A549 (cell line): ENCODE measurements around the gene STK17A. TPM values are rescaled to one million over a fixed set of nuclear protein-coding genes. Genes with fewer than 3 reads are reported as not detected.
A peak's percentile ranks its signal among the peaks of the same experiment; 100 is the strongest.

Experiments used
- ATAC-seq, 2 experiments: fragments of 200-7000 bp in 1 of 2; fragments of >200 bp in 1 of 2; cut with Nextera tagmentation in 1 of 2; cut with Tn5 transposase in 1 of 2; 3 replicates each; pipeline versions ENCODE4 v1.8.0 to v1.9.1; 2018 to 2020; ENCODE audit warnings: mild to moderate bottlenecking in 1 of 2, moderate library complexity in 1 of 2
- CTCF ChIA-PET: fragments of 300-600 bp; sonication (Branson Sonifier 250); formaldehyde crosslinking; extraction: SDS; loops from one replicate; lab custom pipeline; 2021; ENCODE audit warnings: antibody characterized with exemption, inconsistent platforms; lab: Yijun Ruan, JAX
- POLR2A ChIA-PET: fragments of 350-600 bp; formaldehyde crosslinking; extraction: SDS; loops from one replicate; lab custom pipeline; 2021; ENCODE audit warnings: antibody characterized with exemption, inconsistent platforms; lab: Yijun Ruan, JAX
- DNase-seq, 2 experiments: peaks; one replicate each; pipeline versions ENCODE4 v3.0.0 to v3.0.0-alpha.2; 2011 to 2016; ENCODE audit warnings: low read depth in 1 of 2, low spot score in 1 of 2
- FAIRE-seq: peaks from 2 replicates; lab custom pipeline; 2011; peaks lifted over from hg19 to GRCh38; lab: Jason Lieb, UNC
- H3K27ac ChIP-seq, 2 experiments: fragments of >200 bp; sonication (Bioruptor Twin); formaldehyde crosslinking; 3 replicates each; pipeline ENCODE4 v1.5.1; 2016 to 2017
- H3K4me1 ChIP-seq: fragments of >200 bp; sonication (Bioruptor Twin); formaldehyde crosslinking; 3 replicates; pipeline ENCODE4 v1.6.1; 2016
- H3K4me2 ChIP-seq: fragments of >200 bp; sonication (Bioruptor Twin); formaldehyde crosslinking; 3 replicates; pipeline ENCODE4 v1.6.1; 2016
- H3K4me3 ChIP-seq: fragments of >200 bp; sonication (Bioruptor Twin); formaldehyde crosslinking; 3 replicates; pipeline ENCODE4 v1.5.1; 2016
- H3K9me3 ChIP-seq: fragments of >200 bp; sonication (Bioruptor Twin); formaldehyde crosslinking; 3 replicates; pipeline ENCODE4 v1.6.1; 2016
- ATOH8 ChIP-seq: fragments of 250-450 bp; sonication (Bioruptor Pico); IDR thresholded peaks from 2 replicates; pipeline ENCODE4 v1.5.0; 2020; ENCODE audit warnings: low read depth, mild to moderate bottlenecking, moderate library complexity
- BCL3 ChIP-seq: fragments of >200 bp; sonication (Bioruptor Twin); formaldehyde crosslinking; IDR thresholded peaks from 3 replicates; pipeline ENCODE4 v1.6.1; 2016
- CBX8 ChIP-seq: fragments of 200-600 bp; sonication (generic); IDR thresholded peaks from 2 replicates; pipeline ENCODE4 v1.6.1; 2016
- CEBPB ChIP-seq, 2 experiments: fragments of >200 bp in 1 of 2; sonication (Bioruptor Twin) in 1 of 2; formaldehyde crosslinking in 1 of 2; IDR thresholded peaks; 2 replicates each; pipeline ENCODE4 v1.6.1; 2012 to 2016
- CHD4 ChIP-seq: fragments of 200-600 bp; sonication (generic); IDR thresholded peaks from 2 replicates; pipeline ENCODE4 v1.6.1; 2016; ENCODE audit warnings: antibody characterized with exemption, mild to moderate bottlenecking, borderline replicate concordance
- CTCF ChIP-seq: fragments of >200 bp; sonication (Bioruptor Twin); formaldehyde crosslinking; IDR thresholded peaks from 3 replicates; pipeline ENCODE4 v1.5.1; 2016
- E2F6 ChIP-seq: IDR thresholded peaks from 2 replicates; pipeline ENCODE4 v1.6.1; 2012; ENCODE audit warnings: low read depth, borderline replicate concordance
- EHF ChIP-seq: fragments of 250-450 bp; sonication (Bioruptor Pico); IDR thresholded peaks from 2 replicates; pipeline ENCODE4 v1.5.0; 2020; ENCODE audit warnings: mild to moderate bottlenecking
- EHMT2 ChIP-seq: fragments of 200-600 bp; sonication (generic); IDR thresholded peaks from 2 replicates; pipeline ENCODE4 v1.6.1; 2016; ENCODE audit warnings: antibody characterized with exemption, low read depth, mild to moderate bottlenecking, moderate library complexity
- EP300 ChIP-seq, 2 experiments: fragments of >200 bp; sonication (Bioruptor Twin); formaldehyde crosslinking; IDR thresholded peaks; 2 replicates in 1 of 2; 3 replicates in 1 of 2; pipeline ENCODE4 v1.6.1; 2016 to 2017
- ESRRA ChIP-seq: fragments of 150-350 bp; IDR thresholded peaks from 2 replicates; pipeline ENCODE4 v1.6.1; 2014; ENCODE audit warnings: mild to moderate bottlenecking, low read length, borderline replicate concordance
- FOSL2 ChIP-seq, 2 experiments: fragments of 450-650 bp in 1 of 2; fragments of >200 bp in 1 of 2; sonication (Bioruptor Twin) in 1 of 2; formaldehyde crosslinking; IDR thresholded peaks; 2 replicates each; pipeline versions ENCODE4 v1.5.0 to v1.6.1; 2016 to 2020; ENCODE audit warnings: mild to moderate bottlenecking in 1 of 2, moderate library complexity in 1 of 2
- FOXS1 ChIP-seq: fragments of 250-450 bp; sonication (Bioruptor Pico); IDR thresholded peaks from 2 replicates; pipeline ENCODE4 v1.5.0; 2020; ENCODE audit warnings: mild to moderate bottlenecking, moderate library complexity
- GATA3 ChIP-seq: IDR thresholded peaks from 2 replicates; pipeline ENCODE4 v1.6.1; 2012; ENCODE audit warnings: borderline replicate concordance
- HDAC2 ChIP-seq: fragments of 200-600 bp; sonication (generic); IDR thresholded peaks from 2 replicates; pipeline ENCODE4 v1.6.1; 2016
- HEYL ChIP-seq: fragments of 250-450 bp; sonication (Bioruptor Pico); IDR thresholded peaks from 2 replicates; pipeline ENCODE4 v1.8.0; 2021; ENCODE audit warnings: mild to moderate bottlenecking, moderate library complexity
- HOXB13 ChIP-seq: fragments of 250-450 bp; sonication (Bioruptor Pico); IDR thresholded peaks from 2 replicates; pipeline ENCODE4 v1.5.0; 2020; ENCODE audit warnings: low read depth, mild to moderate bottlenecking, moderate library complexity
- HOXB5 ChIP-seq: fragments of 250-450 bp; sonication (Bioruptor Pico); IDR thresholded peaks from 2 replicates; pipeline ENCODE4 v1.5.0; 2020; ENCODE audit warnings: mild to moderate bottlenecking, moderate library complexity
- JUN ChIP-seq, 2 experiments: fragments of >200 bp; sonication (Bioruptor Twin); formaldehyde crosslinking; IDR thresholded peaks; 2 replicates in 1 of 2; 3 replicates in 1 of 2; pipeline ENCODE4 v1.6.1; 2016 to 2017
- JUNB ChIP-seq: fragments of >200 bp; sonication (Bioruptor Twin); formaldehyde crosslinking; IDR thresholded peaks from 2 replicates; pipeline ENCODE4 v1.6.1; 2016
- KDM1A ChIP-seq: fragments of 200-600 bp; sonication (generic); IDR thresholded peaks from 2 replicates; pipeline ENCODE4 v1.6.1; 2016; ENCODE audit warnings: low read depth, mild to moderate bottlenecking
- MAFK ChIP-seq: fragments of 450-650 bp; IDR thresholded peaks from 2 replicates; pipeline ENCODE4 v1.6.1; 2014; ENCODE audit not compliant: partially characterized antibody
- MAX ChIP-seq: IDR thresholded peaks from 2 replicates; pipeline ENCODE4 v1.6.1; 2012
- MAZ ChIP-seq: fragments of 150-350 bp; IDR thresholded peaks from 2 replicates; pipeline ENCODE4 v1.6.1; 2014; ENCODE audit warnings: antibody characterized with exemption, low read depth, low read length, borderline replicate concordance
- NFE2L2 ChIP-seq: fragments of 150-350 bp; conservative IDR thresholded peaks from 2 replicates; pipeline ENCODE4 v1.6.1; 2014; ENCODE audit warnings: low read length
- PHF8 ChIP-seq: fragments of 200-600 bp; sonication (generic); IDR thresholded peaks from 2 replicates; pipeline ENCODE4 v1.6.1; 2016; ENCODE audit warnings: low read depth, mild to moderate bottlenecking, antibody characterized with exemption, moderate library complexity, borderline replicate concordance
- POLR2AphosphoS2 ChIP-seq: conservative IDR thresholded peaks from 2 replicates; pipeline ENCODE4 v1.6.1; 2012; ENCODE audit warnings: low read length, improper control_type of control experiment, inconsistent platforms
- RAD21 ChIP-seq, 2 experiments: fragments of >200 bp in 1 of 2; sonication (Bioruptor Twin) in 1 of 2; formaldehyde crosslinking in 1 of 2; IDR thresholded peaks in 1 of 2; conservative IDR thresholded peaks in 1 of 2; 2 replicates in 1 of 2; 3 replicates in 1 of 2; pipeline ENCODE4 v1.6.1; 2012 to 2018; ENCODE audit warnings: inconsistent platforms in 1 of 2
- RFX5 ChIP-seq: fragments of 450-650 bp; IDR thresholded peaks from 2 replicates; pipeline ENCODE4 v1.7.1; 2014; ENCODE audit warnings: antibody characterized with exemption, mild to moderate bottlenecking, moderate library complexity
- SREBF2 ChIP-seq: fragments of 450-650 bp; IDR thresholded peaks from 2 replicates; pipeline ENCODE4 v1.6.1; 2014; ENCODE audit warnings: mild to moderate bottlenecking, moderate library complexity
- TFCP2L1 ChIP-seq: fragments of 250-450 bp; sonication (Bioruptor Pico); IDR thresholded peaks from 2 replicates; pipeline ENCODE4 v1.5.0; 2021; ENCODE audit warnings: mild to moderate bottlenecking
- USF2 ChIP-seq: fragments of 450-650 bp; IDR thresholded peaks from 2 replicates; pipeline ENCODE4 v1.6.1; 2014; ENCODE audit warnings: antibody characterized with exemption
- ZC3H11A ChIP-seq: fragments of 450-650 bp; IDR thresholded peaks from 2 replicates; pipeline ENCODE4 v1.6.1; 2014; ENCODE audit warnings: antibody characterized with exemption, mild to moderate bottlenecking
- ZFP36 ChIP-seq: fragments of 450-650 bp; IDR thresholded peaks from 2 replicates; pipeline ENCODE4 v1.6.1; 2014; ENCODE audit warnings: borderline replicate concordance; ENCODE audit not compliant: partially characterized antibody
- ZNF302 ChIP-seq: fragments of 250-450 bp; sonication (Bioruptor Pico); IDR thresholded peaks from 2 replicates; pipeline ENCODE4 v1.9.0; 2021; ENCODE audit warnings: inconsistent platforms, mild to moderate bottlenecking, moderate library complexity
- WGBS: methylation state at CpG from one replicate; pipeline ENCODE4 v1.1.6; 2017; ENCODE audit errors: missing lambda C conversion rate; 5-methylcytosine and 5-hydroxymethylcytosine counted together
- polyA minus RNA-seq: library from RNA; depleted of rRNA, polyadenylated mRNA; stranded (reverse); fragments of >200 nt; gene quantifications from 2 replicates; pipeline ENCODE4 v1.2.3, GENCODE V29; 2011; rRNA and poly(A)+ RNA removed
- polyA plus RNA-seq, 4 experiments: library from polyadenylated mRNA; depleted of rRNA in 3 of 4; stranded (reverse); fragments of >200 nt; fragmentation: RNase III in 1 of 4; extraction: RNeasy Plus Mini Kit Qiagen cat#74134 plus additional on column Dnase treatment in 1 of 4; gene quantifications; 2 replicates in 3 of 4; 3 replicates in 1 of 4; pipeline ENCODE4 v1.2.3, GENCODE V29; 2011 to 2017

STK17A gene
- 20.2 and 27.3 TPM in 2 replicates for polyA plus RNA-seq (2011; rRNA removed)
- 7.2 and 8.7 TPM in 2 replicates for polyA plus RNA-seq (2012; cell fraction: cytosol; rRNA removed)
- 5.0 and 5.3 TPM in 2 replicates for polyA plus RNA-seq (2012; cell fraction: nucleus; rRNA removed)
- polyA plus RNA-seq (2017; fragmentation: RNase III; extraction: RNeasy Plus Mini Kit Qiagen cat#74134 plus additional on column Dnase treatment) = 40.4 to 47.5 TPM (median 45.6 TPM) in 3 replicates
- polyA minus RNA-seq = 4.4 and 5.1 TPM in 2 replicates

GRCh38 chr7:43582503-43583423, at the start of gene STK17A:
Gene STK17A (plus strand): TSS chr7:43583108. CDS start chr7:43583244, 136 bp downstream.
- ChIA-PET CTCF (interaction anchor here (0.5 to 9.6 kb wide), 96 partner anchors 8 to 673 kb away, joined by 3 to 261 read pairs (median 5); partner anchors contain the start of genes COA1, MRPL32 and PSMA2), POLR2A (interaction anchor here (0.5 to 2.8 kb wide), 53 partner anchors 8 to 669 kb away, joined by 3 to 120 read pairs (median 4); partner anchors contain the start of genes BLVRA, COA1, MRPL32 and MRPS24)
- peak within 1 kb of the TSS; percentile 88 for H3K4me3 ChIP-seq
- FAIRE-seq = no peak
- H3K4me2 ChIP-seq = peak within 1 kb of the TSS; percentile 90
- DNase-seq = peak; percentile 75 to 93
- peak within 1 kb of the TSS; percentile 87 to 94 for H3K27ac ChIP-seq
- WGBS = 4% methylated on average over 14 of the region's 83 CpGs
- no peaks in the 10 kb centered on the region for H3K9me3 ChIP-seq
- ATAC-seq = peak; percentile 85 to 91
- H3K4me1 ChIP-seq = peaks cover 39% of the 10 kb centered on the region
- TF ChIP-seq MAZ (no peak), HOXB13 (CRISPR knock-in tag) (no peak), JUN (IDR thresholded peaks at IDR 0.05) (peak; percentile 60 to 94; a peak in 4 of 5 replicates), HDAC2 (no peak), ZFP36 (no peak), CHD4 (no peak), HOXB5 (CRISPR knock-in tag) (no peak), E2F6 (no peak), CEBPB (IDR thresholded peaks at IDR 0.05) (no peak), CTCF (peak; percentile 99), JUNB (no peak), BCL3 (peak; percentile 96), FOSL2 (IDR thresholded peaks at IDR 0.05) (no peak), FOSL2 (CRISPR knock-in tag; IDR thresholded peaks at IDR 0.05) (no peak), TFCP2L1 (no peak), MAX (0 out of 2 replicates have a peak, but pooled peaks have one; percentile 29), EP300 (IDR thresholded peaks at IDR 0.05) (no peak), ZNF302 (CRISPR knock-in tag) (no peak), HEYL (CRISPR knock-in tag) (no peak), ATOH8 (CRISPR knock-in tag) (no peak), RAD21 (conservative IDR thresholded peaks at IDR 0.05 in 1 of 2, IDR thresholded peaks at IDR 0.05 in 1 of 2) (peak; percentile 96 to 100), USF2 (no peak), NFE2L2 (no peak), GATA3 (no peak; the same call in 1 of the 2 replicates), CBX8 (no peak), PHF8 (peak; percentile 92), ESRRA (no peak), POLR2AphosphoS2 (no peak), FOXS1 (CRISPR knock-in tag) (no peak), KDM1A (no peak), RFX5 (no peak), EHF (CRISPR knock-in tag) (no peak), ZC3H11A (no peak), SREBF2 (no peak), EHMT2 (no peak), MAFK (no peak)
